Neural cell (in vitro differentiated cells): ENCODE data around the gene PNPLA2. TPM values are rescaled to one million over a fixed set of nuclear protein-coding genes. Genes with fewer than 3 reads are reported as not detected.

Experiments used
- H2AFZ ChIP-seq: fragments of 200-600, 300-800 bp; sonication (generic), shearing (Covaris generic); 2 replicates; pipeline ENCODE4 v1.6.0; 2014; ENCODE audit warnings: low read depth, mild to moderate bottlenecking, antibody characterized with exemption, low read length, moderate library complexity
- H3F3A ChIP-seq: fragments of 200-600 bp; shearing (Covaris generic); 2 replicates; pipeline ENCODE4 v1.6.1; 2016; ENCODE audit warnings: mild to moderate bottlenecking, moderate library complexity, mixed read lengths, antibody characterized with exemption, low read length; ENCODE audit not compliant: insufficient read depth, poor library complexity, severe bottlenecking
- H3K27ac ChIP-seq: fragments of 200-600, 300-800 bp; sonication (generic), shearing (Covaris generic); 2 replicates; pipeline ENCODE4 v1.5.1; 2014; ENCODE audit warnings: mild to moderate bottlenecking, low read length, moderate library complexity
- H3K27me3 ChIP-seq: fragments of 300-800, 200-600 bp; sonication (generic), shearing (Covaris generic); 2 replicates; pipeline ENCODE4 v1.6.0; 2014; ENCODE audit warnings: mild to moderate bottlenecking, low read depth, low read length, moderate library complexity; ENCODE audit not compliant: insufficient read depth
- H3K36me3 ChIP-seq: fragments of 300-800, 200-600 bp; sonication (generic), shearing (Covaris generic); 2 replicates; pipeline ENCODE4 v1.5.1; 2014; ENCODE audit warnings: mild to moderate bottlenecking, antibody characterized with exemption, low read length, moderate library complexity; ENCODE audit not compliant: insufficient read depth
- H3K4me2 ChIP-seq: fragments of 300-800, 200-600 bp; sonication (generic), shearing (Covaris generic); 2 replicates; pipeline ENCODE4 v1.6.0; 2014; ENCODE audit warnings: mild to moderate bottlenecking, low read length
- H3K4me3 ChIP-seq: fragments of 300-800, 200-600 bp; sonication (generic), shearing (Covaris generic); 2 replicates; pipeline ENCODE4 v1.5.1; 2014; ENCODE audit warnings: mild to moderate bottlenecking, low read length, moderate library complexity
- H3K79me2 ChIP-seq: fragments of 200-600 bp; shearing (Covaris generic); replicated peaks from 2 replicates; pipeline ENCODE4 v1.6.0; 2014; ENCODE audit warnings: mild to moderate bottlenecking, low read length, moderate library complexity; ENCODE audit not compliant: insufficient read depth
- H3K9ac ChIP-seq: fragments of 300-800, 200-600 bp; sonication (generic), shearing (Covaris generic); 2 replicates; pipeline ENCODE4 v1.6.1; 2016; ENCODE audit warnings: mild to moderate bottlenecking, low read length, mixed read lengths
- H3K9me2 ChIP-seq: fragments of 200-600 bp; shearing (Covaris generic); 2 replicates; pipeline ENCODE4 v1.6.1; 2016; ENCODE audit warnings: mild to moderate bottlenecking, low read length, mixed read lengths; ENCODE audit not compliant: insufficient read depth
- H3K9me3 ChIP-seq: fragments of 200-600, 300-800 bp; sonication (generic), shearing (Covaris generic); 2 replicates; pipeline ENCODE4 v1.6.1; 2016; ENCODE audit warnings: mild to moderate bottlenecking, mixed run types, low read length, moderate library complexity, mixed read lengths
- H4K20me1 ChIP-seq: fragments of 200-600 bp; shearing (Covaris generic); 2 replicates; pipeline ENCODE4 v1.6.1; 2016; ENCODE audit warnings: mild to moderate bottlenecking, mixed run types; ENCODE audit not compliant: insufficient read depth
- EP300 ChIP-seq: fragments of 450-650 bp; conservative IDR thresholded peaks from 2 replicates; pipeline ENCODE4 v1.6.1; 2014; ENCODE audit warnings: antibody characterized with exemption, mild to moderate bottlenecking, moderate library complexity; ENCODE audit not compliant: poor library complexity, severe bottlenecking
- EZH2 ChIP-seq: fragments of 200-600, 300-800 bp; shearing (Covaris generic), sonication (generic); IDR thresholded peaks from 2 replicates; pipeline ENCODE4 v1.6.1; 2014; ENCODE audit warnings: antibody characterized with exemption, low read length, borderline replicate concordance, mild to moderate bottlenecking; ENCODE audit not compliant: insufficient read depth, poor library complexity, severe bottlenecking
- MXI1 ChIP-seq: fragments of 450-650 bp; conservative IDR thresholded peaks from 2 replicates; pipeline ENCODE4 v1.6.1; 2014; ENCODE audit warnings: antibody characterized with exemption, mild to moderate bottlenecking; ENCODE audit not compliant: poor library complexity, severe bottlenecking
- POLR2AphosphoS5 ChIP-seq: IDR thresholded peaks from 2 replicates; pipeline ENCODE4 v1.6.1; 2012
- RAD21 ChIP-seq: fragments of 450-650 bp; conservative IDR thresholded peaks from 2 replicates; pipeline ENCODE4 v1.6.1; 2014; ENCODE audit warnings: antibody characterized with exemption, mild to moderate bottlenecking, moderate library complexity
- SMC3 ChIP-seq: fragments of 450-650 bp; conservative IDR thresholded peaks from 2 replicates; pipeline ENCODE4 v1.6.1; 2014; ENCODE audit warnings: antibody characterized with exemption, mild to moderate bottlenecking, moderate library complexity; ENCODE audit not compliant: poor library complexity
- TAF1 ChIP-seq: IDR thresholded peaks from 2 replicates; pipeline ENCODE4 v1.6.1; 2012; ENCODE audit warnings: low read depth
- polyA minus RNA-seq: library from RNA; depleted of rRNA, polyadenylated mRNA; stranded (reverse); fragments of >200 nt; gene quantifications from 2 replicates; pipeline ENCODE4 v1.2.3, GENCODE V29; 2014
- polyA plus RNA-seq: library from polyadenylated mRNA; depleted of rRNA; stranded (reverse); fragments of >200 nt; gene quantifications from 2 replicates; pipeline ENCODE4 v1.2.3, GENCODE V29; 2014
- TF ChIP-seq, protein P1 (sequence below): IDR thresholded peaks from 2 replicates; pipeline ENCODE4 v1.6.1; 2012; ENCODE audit warnings: borderline replicate concordance
- TF ChIP-seq, protein P2 (sequence below): fragments of 450-650 bp; IDR thresholded peaks from 2 replicates; pipeline ENCODE4 v1.5.1; 2014; ENCODE audit warnings: antibody characterized with exemption, mild to moderate bottlenecking, moderate library complexity; ENCODE audit not compliant: poor library complexity, severe bottlenecking

Gene PNPLA2, protein sequence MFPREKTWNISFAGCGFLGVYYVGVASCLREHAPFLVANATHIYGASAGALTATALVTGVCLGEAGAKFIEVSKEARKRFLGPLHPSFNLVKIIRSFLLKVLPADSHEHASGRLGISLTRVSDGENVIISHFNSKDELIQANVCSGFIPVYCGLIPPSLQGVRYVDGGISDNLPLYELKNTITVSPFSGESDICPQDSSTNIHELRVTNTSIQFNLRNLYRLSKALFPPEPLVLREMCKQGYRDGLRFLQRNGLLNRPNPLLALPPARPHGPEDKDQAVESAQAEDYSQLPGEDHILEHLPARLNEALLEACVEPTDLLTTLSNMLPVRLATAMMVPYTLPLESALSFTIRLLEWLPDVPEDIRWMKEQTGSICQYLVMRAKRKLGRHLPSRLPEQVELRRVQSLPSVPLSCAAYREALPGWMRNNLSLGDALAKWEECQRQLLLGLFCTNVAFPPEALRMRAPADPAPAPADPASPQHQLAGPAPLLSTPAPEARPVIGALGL
- polyA plus RNA-seq (7.3 and 7.8 TPM in 2 replicates), polyA minus RNA-seq (6.5 and 8.8 TPM in 2 replicates)

DNA sequence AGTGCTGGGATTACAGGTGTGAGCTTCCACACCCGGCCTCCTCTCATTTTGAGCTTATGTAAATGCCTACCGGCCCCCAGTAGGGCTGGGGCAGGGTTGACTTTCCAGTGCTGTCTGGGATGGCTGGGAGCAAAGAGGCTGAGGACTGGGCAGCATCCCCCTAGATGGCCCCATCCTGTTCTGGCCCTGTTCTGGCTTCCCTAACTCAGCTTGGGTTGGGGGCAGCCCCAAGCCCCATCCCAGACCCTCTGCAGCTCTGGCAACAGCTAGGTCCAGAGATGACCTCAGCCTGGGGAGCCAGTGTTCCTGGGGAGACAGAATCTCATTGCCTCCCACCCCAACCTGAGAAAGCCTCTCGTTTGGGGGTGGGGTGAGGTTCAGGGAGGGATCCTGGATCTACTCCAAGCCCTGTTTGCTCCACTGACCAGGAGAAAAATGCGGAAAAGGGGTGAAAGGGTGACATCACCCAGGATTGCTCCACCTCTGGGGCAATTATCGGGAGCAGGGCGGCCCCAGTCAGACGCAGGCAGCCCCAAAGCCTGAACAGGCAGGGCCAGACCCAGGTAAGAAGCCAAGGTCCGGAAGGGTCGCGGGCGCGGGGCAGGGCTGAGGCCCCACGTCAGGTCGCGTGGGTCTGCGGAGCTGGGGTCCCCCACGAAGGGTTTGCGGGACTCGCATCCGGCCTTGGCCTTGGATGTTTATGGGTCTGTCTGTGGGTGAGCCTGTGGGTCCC, at the start of gene PNPLA2:
Gene PNPLA2 (plus strand): TSS at position 519 of the 733 bp plus-strand sequence. CDS start 805 bp downstream, outside the sequence.
- Histone ChIP-seq H3K9me3 (no peaks in the 10 kb centered on the region), H2AFZ (peak within 1 kb of the TSS; percentile 85), H3K9ac (peak within 1 kb of the TSS; percentile 69), H3K27ac (peak within 1 kb of the TSS; percentile 45), H3K4me3 (peak within 1 kb of the TSS; percentile 81), H3K27me3 (no peaks in the 10 kb centered on the region), H3K9me2 (no peaks in the 10 kb centered on the region), H3K79me2 (peaks cover 3% of the 10 kb centered on the region), H4K20me1 (no peaks in the 10 kb centered on the region), H3F3A (no peaks in the 10 kb centered on the region), H3K36me3 (no peaks in the 10 kb centered on the region), H3K4me2 (peak within 1 kb of the TSS; percentile 25)
- TF ChIP-seq EP300 (no peak), TAF1 (no peak), EZH2 (no peak), MXI1 (no peak), SMC3 (no peak), RAD21 (no peak), POLR2AphosphoS5 (no peak)
- TF ChIP-seq, protein P1, sequence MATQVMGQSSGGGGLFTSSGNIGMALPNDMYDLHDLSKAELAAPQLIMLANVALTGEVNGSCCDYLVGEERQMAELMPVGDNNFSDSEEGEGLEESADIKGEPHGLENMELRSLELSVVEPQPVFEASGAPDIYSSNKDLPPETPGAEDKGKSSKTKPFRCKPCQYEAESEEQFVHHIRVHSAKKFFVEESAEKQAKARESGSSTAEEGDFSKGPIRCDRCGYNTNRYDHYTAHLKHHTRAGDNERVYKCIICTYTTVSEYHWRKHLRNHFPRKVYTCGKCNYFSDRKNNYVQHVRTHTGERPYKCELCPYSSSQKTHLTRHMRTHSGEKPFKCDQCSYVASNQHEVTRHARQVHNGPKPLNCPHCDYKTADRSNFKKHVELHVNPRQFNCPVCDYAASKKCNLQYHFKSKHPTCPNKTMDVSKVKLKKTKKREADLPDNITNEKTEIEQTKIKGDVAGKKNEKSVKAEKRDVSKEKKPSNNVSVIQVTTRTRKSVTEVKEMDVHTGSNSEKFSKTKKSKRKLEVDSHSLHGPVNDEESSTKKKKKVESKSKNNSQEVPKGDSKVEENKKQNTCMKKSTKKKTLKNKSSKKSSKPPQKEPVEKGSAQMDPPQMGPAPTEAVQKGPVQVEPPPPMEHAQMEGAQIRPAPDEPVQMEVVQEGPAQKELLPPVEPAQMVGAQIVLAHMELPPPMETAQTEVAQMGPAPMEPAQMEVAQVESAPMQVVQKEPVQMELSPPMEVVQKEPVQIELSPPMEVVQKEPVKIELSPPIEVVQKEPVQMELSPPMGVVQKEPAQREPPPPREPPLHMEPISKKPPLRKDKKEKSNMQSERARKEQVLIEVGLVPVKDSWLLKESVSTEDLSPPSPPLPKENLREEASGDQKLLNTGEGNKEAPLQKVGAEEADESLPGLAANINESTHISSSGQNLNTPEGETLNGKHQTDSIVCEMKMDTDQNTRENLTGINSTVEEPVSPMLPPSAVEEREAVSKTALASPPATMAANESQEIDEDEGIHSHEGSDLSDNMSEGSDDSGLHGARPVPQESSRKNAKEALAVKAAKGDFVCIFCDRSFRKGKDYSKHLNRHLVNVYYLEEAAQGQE: no peak
- TF ChIP-seq, protein P2, sequence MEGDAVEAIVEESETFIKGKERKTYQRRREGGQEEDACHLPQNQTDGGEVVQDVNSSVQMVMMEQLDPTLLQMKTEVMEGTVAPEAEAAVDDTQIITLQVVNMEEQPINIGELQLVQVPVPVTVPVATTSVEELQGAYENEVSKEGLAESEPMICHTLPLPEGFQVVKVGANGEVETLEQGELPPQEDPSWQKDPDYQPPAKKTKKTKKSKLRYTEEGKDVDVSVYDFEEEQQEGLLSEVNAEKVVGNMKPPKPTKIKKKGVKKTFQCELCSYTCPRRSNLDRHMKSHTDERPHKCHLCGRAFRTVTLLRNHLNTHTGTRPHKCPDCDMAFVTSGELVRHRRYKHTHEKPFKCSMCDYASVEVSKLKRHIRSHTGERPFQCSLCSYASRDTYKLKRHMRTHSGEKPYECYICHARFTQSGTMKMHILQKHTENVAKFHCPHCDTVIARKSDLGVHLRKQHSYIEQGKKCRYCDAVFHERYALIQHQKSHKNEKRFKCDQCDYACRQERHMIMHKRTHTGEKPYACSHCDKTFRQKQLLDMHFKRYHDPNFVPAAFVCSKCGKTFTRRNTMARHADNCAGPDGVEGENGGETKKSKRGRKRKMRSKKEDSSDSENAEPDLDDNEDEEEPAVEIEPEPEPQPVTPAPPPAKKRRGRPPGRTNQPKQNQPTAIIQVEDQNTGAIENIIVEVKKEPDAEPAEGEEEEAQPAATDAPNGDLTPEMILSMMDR: no peak

DNA sequence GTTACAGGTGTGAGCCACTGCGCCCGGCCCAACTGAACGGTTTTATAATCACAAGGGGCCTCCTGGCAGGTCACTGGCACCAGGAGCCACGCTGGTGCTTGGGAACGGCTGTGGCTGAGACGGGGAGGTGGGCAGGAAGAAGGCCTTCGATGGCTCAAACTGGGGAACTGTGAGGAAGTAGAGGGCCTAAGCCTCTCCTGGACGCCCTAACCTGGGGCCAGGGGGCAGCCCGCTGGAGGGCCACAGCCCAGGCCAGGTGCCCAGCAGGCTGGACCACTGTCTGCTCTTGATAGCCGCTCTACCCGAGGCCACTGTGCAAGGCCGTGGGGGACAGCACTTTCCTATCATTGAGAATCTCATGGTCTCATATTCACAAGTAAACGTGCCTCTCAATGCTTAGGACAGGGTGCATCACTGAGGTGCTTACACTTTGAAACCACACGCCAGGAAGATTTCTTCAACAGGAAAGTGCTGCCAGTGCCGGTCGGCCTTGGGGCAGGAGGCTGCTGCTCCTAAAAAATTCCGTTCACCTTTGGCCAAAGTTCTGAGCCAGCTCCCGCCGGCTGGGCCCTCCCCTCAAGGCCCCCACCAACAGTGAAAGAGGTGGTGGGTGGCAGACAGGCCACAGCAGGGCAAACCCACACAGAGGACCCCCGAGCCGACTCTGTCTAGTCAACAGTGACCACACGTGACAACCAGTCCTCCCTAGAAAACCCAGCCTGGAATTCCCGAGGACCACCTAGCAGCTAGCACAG, 48.6 kb upstream of the PNPLA2 start:
- H3K4me3 ChIP-seq: no peak overlapping the region
- H3K4me2 ChIP-seq: no peak overlapping the region
- H3K36me3 ChIP-seq: no peaks in the 10 kb centered on the region
- H3K27me3 ChIP-seq: no peaks in the 10 kb centered on the region
- H3K9me3 ChIP-seq: no peaks in the 10 kb centered on the region
- H3K79me2 ChIP-seq: peaks cover 7% of the 10 kb centered on the region
- TF ChIP-seq, protein P1: no peak
- TF ChIP-seq SMC3 (no peak), POLR2AphosphoS5 (no peak), MXI1 (no peak), RAD21 (no peak), TAF1 (no peak), EZH2 (no peak), EP300 (no peak)
- TF ChIP-seq, protein P2: no peak
- no peak overlapping the region for H3K9ac ChIP-seq
- H2AFZ ChIP-seq: no peak overlapping the region
- H3K9me2 ChIP-seq: no peaks in the 10 kb centered on the region
- H4K20me1 ChIP-seq: no peaks in the 10 kb centered on the region
- no peak overlapping the region for H3K27ac ChIP-seq
- no peaks in the 10 kb centered on the region for H3F3A ChIP-seq
